Fibroblast of peridontal ligament (primary cell): ENCODE measurements around the gene LRBA.
A peak's percentile ranks its signal among the peaks of the same experiment; 100 is the strongest.
"Not testable (repeated sequence)": the region's sequence is repeated elsewhere in the genome, so short reads cannot be mapped to it uniquely, and the experiment has no call there.

Experiments
- DNase-seq: peaks from one replicate; pipeline ENCODE4 v3.0.0-alpha.2; 2010; ENCODE audit errors: extremely low read depth

The LRBA gene

DNA sequence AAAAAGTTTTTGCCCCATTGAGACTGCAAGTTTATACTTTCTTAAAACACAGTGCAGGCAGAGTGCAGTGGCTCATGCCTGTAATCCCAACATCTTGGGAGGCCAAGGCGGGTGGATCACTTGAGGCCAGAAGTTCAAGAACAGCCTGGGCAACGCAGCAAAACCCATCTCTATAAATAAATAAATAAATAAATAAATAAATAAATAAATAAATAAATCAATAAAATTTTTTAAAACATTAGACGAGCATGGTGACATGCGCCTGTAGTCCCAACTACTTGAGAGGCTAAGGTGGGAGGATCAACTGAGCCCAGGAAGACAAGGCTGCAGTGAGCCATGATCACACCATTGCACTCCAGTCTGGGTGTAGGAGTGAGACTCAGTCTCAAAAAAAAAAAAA is 213.3 kb downstream of the LRBA start:
- DNase-seq = no peak

GRCh38 chr4:150799207-150799606 is 215.9 kb downstream of the LRBA start:
- peak; percentile 10 for DNase-seq

DNA sequence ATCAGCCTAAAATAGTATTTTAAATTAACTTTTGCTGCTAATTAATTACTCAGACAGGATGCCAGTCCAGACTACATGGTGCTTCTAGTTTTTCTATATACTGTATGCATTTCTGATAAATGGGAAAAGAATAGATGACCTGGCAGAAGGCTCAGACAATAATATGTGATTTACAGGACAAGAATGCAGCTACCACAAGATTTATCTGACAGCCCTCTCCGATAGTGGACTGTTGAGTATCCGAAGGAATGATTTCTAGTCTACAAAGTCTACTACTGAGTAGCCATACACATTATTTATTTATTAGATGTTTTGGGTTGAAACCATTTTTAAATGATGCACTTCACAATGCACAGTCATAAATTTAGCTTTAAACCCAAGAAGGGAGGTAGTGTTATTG is 220.4 kb downstream of the LRBA start:
- DNase-seq = no peak

- no peak for DNase-seq
Observed at GRCh38 chr4:150789864-150790263, 225.2 kb downstream of the LRBA start.

DNA sequence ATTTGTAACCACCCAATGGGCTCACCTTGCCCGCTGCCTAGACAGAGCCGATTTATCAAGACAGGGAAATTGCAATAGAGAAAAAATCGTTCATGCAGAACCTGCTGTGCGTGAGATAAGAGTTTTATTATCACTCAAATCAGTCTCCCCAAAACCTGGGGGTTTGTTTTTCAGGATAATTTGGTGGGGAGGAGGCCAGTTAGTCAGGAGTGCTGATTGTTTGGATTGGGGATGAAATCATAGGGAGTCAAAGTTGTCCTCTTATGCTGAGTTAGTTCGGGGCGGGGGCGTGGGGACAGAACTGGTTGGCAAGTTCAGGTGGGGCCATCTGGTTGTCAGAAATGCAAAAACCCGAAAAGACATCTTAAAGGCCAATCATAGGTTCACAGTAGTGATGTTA is 230.1 kb downstream of the LRBA start:
- DNase-seq = no peak

DNA sequence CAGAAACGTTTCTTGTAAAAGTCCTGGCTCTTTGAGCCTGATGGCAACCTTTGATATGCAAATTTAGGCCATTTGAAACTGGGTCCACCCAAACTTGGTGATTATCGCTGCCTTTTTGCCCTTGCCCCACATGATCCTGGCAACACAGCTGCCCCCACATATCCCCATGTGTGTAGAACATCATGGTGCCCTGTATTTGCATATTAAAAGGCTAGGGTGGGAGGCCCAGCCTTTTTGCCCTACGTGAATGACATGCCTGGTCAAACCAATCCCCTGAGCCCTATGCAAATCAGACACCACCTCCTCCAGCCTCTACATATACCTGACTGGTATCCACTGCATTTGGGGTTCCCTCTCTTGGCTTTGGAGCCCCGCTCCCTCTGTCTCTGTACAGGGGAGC is 230.8 kb downstream of the LRBA start:
- no peak for DNase-seq

DNA sequence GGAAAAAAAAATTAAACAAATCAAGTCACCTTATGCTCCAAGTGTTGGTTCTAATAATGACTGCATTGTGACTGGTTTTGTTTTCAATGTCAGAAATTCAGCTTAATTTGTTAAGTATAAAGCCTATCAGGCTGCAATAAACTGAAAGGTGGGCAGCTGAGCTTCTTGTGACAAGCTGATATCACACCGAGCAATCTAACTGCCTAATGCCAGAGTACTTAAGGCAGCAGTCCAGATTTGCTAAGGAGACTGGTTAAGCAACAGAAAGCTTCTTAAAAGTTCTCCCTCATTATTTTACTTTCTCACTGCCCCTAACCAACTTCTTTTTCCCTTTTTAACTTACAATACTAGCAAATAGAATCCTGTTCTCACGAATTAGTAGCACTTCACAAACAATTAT is 232.2 kb downstream of the LRBA start:
- peak; percentile 35 for DNase-seq

- no peak for DNase-seq
Observed at GRCh38 chr4:150782311-150782710, 232.8 kb downstream of the LRBA start.

DNA sequence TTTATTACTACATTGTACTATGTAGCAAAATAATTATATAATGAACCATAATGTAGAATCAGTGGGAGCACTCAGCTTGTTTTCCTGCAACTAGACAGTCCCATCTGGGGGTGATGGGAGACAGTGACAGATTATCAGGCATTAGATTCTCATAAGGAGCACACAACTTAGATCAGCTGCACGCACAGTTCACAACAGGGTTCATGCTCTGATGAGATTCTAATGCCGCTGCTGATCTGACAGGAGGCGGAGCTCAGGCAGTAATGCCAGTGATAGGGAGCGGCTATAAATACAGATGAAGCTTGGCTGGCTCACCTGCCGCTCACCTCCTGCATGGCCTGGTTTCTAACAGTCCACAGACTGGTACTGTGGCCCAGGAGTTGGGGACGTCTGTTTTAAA is 233.9 kb downstream of the LRBA start:
- DNase-seq = no peak

- no peak for DNase-seq
Observed at GRCh38 chr4:150779707-150780106, 235.4 kb downstream of the LRBA start.

- no peak for DNase-seq
Observed at GRCh38 chr4:150773729-150774449, 241.2 kb downstream of the LRBA start.

DNA sequence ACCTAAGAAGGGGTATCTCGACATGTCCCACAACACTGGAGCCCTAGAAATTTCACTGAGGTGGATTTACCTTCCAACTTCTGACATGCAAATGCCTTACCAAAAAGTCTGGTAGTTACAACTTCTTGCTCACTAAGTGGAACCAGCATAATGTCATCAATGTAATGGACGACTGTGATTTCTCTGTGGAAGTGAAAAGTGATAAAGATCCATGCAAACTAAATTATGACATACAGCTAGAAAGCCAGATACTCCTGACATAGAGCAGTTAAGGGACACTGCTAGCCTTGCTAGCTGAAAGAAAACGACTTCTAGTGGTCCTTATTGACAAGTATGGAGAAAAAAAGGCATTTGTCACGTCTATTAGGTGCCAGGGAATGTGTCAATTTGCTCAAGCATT is 242.1 kb downstream of the LRBA start:
- no peak for DNase-seq

- DNase-seq = no peak
Observed at GRCh38 chr4:150771382-150771781, 243.7 kb downstream of the LRBA start.

- DNase-seq = no peak
Observed at GRCh38 chr4:150769845-150770244, 245.2 kb downstream of the LRBA start.

- peak; percentile 77 for DNase-seq
Observed at GRCh38 chr4:150769248-150769647, 245.8 kb downstream of the LRBA start.

DNA sequence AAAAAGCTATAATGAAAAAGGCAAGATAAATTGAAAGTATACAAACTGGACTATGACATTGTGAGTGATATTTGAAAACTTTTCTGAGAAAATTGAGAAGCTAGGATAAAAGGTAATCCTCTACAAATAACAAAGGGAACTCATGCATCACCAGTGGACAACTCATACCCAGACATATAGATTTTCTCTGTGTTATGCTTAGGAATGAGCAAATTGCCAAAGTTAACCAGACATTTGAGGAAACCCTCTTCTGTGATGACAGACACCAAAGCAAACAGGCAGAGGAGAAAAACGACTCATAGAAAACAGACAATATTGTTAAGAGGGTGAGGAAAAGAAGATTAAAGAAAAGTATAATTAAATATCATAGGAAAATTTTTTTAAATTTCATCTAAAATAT is 246.6 kb downstream of the LRBA start:
- DNase-seq = no peak

- no peak for DNase-seq
Observed at GRCh38 chr4:150765216-150765615, 249.9 kb downstream of the LRBA start.

GRCh38 chr4:150751648-150752047 is 263.4 kb downstream of the LRBA start:
- no peak for DNase-seq

GRCh38 chr4:150750824-150751223 is 264.3 kb downstream of the LRBA start:
- no peak for DNase-seq

- peak; percentile 64 for DNase-seq
Observed at GRCh38 chr4:150746156-150746555, 268.9 kb downstream of the LRBA start.

- DNase-seq = no peak
Observed at GRCh38 chr4:150744570-150744969, 270.5 kb downstream of the LRBA start.

DNA sequence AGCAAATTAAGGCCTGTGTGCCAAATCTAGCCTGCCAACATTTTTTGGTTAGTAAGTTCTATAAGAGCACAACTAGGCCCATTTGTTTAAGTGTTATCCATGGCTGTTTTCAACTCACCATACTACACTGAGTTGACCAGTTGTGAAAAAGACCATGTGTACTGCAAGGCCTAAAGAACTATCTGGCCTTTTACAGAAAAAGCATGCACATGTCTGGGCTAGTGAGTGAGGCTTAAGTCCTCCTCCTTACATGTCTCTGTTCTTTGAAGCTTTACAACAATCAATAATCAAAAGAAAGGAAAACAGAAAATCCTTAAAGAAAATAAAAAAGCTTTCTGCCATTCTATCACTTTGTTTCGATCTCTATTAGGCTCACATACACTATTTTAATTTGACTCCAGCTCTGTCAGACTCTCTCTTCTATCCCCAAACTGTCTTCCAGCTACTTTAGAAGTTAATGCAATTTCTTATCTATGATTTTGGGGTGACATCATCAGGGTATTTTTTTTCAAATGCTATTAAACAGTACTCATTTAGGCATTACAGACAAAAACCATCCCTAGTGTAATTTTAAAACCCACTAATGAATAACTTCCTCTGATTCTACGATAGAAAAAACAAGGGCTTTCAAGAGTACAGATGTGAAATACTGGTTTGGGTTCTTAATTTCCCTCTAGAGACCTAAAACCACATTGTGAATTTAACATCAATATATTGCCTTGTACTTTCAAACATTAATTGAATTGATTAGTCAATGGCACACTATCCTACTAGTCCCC is 271.3 kb downstream of the LRBA start:
- DNase-seq = no peak

DNA sequence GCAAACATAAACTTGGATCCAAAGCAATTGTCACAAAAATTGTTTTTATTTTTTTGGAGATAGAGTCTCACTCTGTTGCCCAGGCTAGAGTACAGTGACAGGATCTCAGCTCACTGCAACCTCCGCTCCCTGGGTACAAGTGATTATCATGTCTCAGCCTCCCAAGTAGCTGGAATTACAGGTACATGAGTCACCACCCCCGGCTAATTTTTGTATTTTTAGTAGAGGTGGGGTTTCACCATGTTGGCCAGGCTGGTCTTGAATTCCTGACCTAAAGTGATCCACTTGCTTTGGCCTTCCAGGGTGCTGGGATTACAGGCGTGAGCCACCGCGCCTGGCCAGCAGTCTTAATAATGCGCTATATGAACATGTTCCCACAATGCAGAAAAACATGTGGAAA is 272.2 kb downstream of the LRBA start:
- not testable (repeated sequence) for DNase-seq
